ENCODE results near the gene PNPLA7.
A peak's percentile ranks its signal among the peaks of the same experiment; 100 is the strongest.
"Not testable (repeated sequence)": the region's sequence is repeated elsewhere in the genome, so short reads cannot be mapped to it uniquely, and the experiment has no call there.

PNPLA7 gene

GRCh38 chr9:137538058-137538457, 12.1 kb downstream of the PNPLA7 start:
- DNase-seq = no peak

DNA sequence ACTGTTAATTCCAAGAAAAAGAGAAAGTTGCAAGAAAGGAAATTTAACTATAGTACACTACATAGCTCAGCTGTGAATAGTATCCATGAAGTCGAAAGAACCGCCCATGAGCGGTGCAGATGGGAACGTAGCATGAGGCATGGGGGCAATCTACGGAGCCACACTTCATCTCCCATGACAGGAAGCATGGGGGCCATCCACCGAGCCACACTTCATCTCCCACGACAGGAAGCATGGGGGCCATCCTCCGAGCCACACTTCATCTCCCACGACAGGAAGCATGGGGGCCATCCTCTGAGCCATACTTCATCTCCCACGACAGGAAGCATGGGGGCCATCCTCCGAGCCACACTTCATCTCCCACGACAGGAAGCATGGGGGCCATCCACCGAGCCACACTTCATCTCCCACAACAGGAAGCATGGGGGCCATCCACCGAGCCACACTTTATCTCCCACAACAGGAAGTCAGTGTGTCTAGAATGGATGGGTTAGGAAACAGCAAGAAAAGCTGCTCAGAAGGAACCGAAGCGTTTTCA, 13.5 kb downstream of the PNPLA7 start:
- DNase-seq = peak in 1 of 5 donors; percentile 13

DNA sequence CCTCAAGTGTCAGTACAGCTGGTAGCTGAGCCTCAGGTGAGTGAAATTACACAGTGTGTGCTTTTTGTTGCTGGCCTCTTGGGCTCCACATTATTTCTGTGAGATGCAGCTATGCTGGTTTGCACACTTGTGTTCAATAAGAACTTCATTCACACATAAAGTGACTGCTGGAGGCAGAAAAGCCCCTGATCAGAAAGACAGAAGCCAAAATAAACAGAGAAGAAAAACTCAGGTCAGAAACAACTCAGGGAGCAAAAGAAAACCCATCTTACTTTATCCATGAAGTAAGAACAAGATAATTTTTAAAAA, 15.1 kb downstream of the PNPLA7 start:
- DNase-seq = no peak

GRCh38 chr9:137534256-137535119, 15.7 kb downstream of the PNPLA7 start:
- peak in 1 of 5 donors; percentile 37 for DNase-seq

- DNase-seq = not testable (repeated sequence)
Observed at GRCh38 chr9:137532891-137533468, 17.2 kb downstream of the PNPLA7 start.

DNA sequence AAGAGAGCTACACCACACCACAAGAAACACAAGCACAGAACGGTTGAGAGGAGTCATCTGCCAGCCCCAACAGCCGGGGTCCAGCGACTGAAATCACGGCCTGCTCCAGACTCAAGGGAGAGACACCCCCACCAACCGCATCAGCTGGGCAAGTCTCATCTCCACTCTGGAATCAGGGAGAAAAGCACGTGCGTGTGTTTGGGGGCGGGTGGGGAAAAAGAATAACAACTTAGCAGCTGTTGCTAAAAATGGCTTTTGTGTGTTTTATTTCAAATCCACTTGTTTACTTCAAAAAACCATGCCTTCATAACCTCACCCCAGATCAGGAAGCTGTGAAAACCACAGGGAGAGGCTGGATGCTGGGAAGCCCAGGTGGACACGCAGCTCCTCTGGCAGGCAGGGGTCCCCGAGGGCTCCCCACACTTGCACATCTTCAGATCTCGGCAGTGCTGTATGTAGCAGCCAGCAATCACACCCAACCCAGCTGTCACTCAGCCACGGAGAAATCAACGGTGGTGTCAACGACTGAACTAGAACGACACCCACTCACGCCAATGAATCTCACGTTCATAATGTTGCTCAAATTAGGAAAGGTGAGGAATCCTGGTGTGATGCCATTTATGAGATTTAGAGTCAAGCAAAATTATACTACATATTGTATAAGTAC, 19.0 kb downstream of the PNPLA7 start:
- no peak for DNase-seq

- DNase-seq = no peak
Observed at GRCh38 chr9:137530331-137530730, 19.9 kb downstream of the PNPLA7 start.

- no peak for DNase-seq
Observed at GRCh38 chr9:137524981-137525317, 25.3 kb downstream of the PNPLA7 start.

DNA sequence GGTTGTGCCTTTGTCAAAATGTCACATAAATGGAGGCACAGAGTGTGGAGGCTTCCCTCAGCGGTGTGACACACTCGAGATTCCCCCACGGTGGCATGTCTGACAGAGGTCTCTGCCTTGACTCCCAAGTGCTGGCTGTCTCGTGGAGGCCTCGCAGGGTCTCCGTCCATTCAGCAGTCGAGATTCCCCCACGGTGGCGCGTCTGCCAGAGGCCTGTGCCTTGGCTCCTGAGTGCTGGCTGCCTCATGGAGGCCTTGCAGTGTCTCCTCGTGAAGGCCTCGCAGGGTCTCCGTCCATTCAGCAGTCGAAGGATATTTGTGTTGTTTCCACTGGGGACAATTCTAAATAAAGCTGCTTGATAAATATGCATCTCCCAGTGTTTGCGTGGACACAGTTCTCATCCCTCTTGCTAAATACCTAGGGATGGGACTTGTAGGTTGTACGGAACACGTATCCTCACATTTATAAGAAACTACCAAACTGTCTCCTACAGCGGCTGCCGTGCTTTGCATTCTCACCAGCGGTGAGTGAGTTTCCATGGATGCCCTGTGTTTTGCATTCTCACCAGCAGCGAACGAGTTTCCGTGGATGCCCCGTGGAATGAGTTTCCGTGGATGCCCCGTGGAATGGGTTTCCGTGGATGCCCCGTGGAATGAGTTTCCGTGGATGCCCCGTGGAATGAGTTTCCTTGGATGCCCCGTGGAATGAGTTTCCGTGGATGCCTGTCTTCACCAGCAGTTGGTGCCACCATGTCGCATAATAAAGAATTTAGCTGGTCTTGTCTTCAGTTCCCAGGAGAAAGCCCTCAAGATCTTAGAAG, 25.8 kb downstream of the PNPLA7 start:
- no peak for DNase-seq

GRCh38 chr9:137522746-137523455, 27.3 kb downstream of the PNPLA7 start:
- no peak for DNase-seq

- DNase-seq = no peak
Observed at GRCh38 chr9:137521405-137521985, 28.7 kb downstream of the PNPLA7 start.

- DNase-seq = no peak
Observed at GRCh38 chr9:137520614-137521404, 29.4 kb downstream of the PNPLA7 start.

DNA sequence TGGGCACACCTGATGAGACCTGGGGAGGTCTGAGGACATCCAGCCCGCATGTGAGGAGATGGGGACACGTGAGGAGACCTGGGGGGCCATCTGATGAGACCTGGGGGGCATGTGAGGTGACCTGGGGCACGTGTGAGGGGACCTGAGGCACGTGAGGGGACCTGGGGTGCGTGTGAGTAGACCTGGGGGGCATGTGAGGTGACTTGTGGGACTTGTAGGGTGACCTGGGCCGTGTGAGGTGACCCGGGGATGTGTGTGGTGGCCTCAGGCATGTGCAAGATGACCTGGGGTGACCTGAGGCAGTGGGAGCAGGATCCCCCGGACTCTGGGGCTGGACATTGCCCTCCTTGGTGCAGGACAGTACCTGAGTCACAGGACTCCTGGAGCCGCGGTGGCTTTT, 30.6 kb downstream of the PNPLA7 start:
- DNase-seq = no peak

GRCh38 chr9:137518661-137519459, 31.3 kb downstream of the PNPLA7 start:
- DNase-seq = not testable (repeated sequence)

DNA sequence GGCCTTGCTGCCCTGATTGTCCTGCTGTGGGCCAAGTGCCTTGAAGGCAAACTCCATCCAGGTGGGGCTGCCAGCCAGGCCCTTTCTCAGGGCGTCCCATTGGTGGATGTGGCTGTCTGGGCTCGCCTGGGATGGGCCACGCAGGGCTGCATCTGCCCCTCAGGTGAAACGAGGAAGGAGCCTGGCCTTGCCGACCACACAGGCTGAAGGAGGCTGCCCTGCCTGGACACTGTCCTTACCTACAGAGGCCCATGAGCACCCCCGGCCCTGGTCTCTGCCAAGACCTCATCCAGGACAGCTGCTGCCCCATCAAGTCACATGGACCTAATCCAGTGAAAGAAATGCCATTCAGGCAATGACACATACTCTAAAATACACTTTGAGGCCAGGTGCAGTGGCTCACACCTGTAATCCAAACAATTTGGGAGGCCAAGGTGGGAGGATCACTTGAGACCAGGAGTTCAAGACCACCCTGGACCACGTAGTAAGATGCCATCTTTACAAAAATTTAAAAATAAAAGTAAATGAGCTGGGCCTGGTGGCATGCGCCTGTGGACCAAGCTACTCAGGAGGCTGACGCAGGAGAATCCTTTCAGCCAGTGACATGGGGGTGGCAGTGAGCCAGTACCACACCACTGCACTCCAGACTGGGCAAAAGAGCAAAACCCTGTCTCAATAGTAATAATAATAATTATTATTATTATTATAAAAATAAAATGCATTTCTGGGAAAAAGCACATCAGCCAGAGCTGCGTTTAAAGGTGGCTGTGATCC, 33.9 kb downstream of the PNPLA7 start:
- no peak for DNase-seq

GRCh38 chr9:137515338-137515724, 34.9 kb downstream of the PNPLA7 start:
- DNase-seq = no peak

DNA sequence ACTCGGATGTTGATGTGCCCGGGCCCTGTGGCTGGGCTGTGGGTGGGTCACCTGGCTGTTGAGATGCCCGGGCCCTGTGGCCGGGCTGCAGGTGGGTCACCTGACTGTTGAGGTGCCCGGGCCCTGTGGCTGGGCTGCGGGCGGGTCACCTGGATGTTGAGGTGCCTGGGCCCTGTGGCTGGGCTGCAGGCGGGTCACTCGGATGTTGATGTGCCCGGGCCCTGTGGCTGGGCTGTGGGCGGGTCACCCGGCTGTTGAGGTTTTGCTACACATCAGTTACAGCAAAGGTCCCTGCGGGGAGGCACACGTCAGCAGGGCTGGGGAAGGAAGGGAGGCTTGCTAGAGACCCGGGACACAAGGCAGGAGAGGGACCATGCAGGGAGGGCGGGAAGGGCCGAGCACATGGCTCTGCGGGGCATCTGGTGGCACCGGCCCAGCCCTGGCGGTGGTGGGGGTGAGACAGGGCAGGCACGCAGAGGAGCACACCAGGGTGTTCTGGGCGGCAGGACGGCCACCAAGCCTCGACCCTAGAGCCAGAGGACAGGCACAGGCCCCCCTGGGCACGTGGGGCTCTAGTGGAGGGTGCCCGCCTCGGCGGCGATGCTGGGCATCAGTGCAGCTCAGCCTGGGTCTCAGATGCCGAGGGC, 35.4 kb downstream of the PNPLA7 start:
- DNase-seq = no peak

DNA sequence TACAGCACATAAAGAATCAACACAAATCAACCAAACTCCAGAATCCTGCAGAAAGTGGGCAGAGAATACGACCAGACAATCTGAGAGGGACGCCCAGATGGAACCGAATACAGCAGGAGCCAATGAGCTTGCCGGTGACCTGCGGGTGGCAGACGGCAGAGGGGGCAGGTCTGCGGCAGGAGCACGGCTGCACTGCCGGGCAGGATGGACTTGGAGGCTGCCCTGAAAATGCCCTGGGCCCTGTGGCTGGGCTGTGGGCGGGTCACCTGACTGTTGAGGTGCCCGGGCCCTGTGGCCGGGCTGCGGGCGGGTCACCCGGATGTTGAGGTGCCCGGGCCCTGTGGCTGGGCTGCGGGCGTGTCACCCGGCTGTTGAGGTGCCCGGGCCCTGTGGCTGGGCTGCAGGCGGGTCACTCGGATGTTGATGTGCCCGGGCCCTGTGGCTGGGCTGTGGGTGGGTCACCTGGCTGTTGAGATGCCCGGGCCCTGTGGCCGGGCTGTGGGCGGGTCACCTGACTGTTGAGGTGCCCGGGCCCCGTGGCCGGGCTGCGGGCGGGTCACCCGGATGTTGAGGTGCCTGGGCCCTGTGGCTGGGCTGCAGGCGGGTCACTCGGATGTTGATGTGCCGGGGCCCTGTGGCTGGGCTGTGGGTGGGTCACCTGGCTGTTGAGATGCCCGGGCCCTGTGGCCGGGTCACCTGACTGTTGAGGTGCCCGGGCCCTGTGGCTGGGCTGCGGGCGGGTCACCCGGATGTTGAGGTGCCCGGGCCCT, 36.2 kb downstream of the PNPLA7 start:
- not testable (repeated sequence) for DNase-seq
